Uterus (tissue), 2 donors: Measurements from ENCODE around the gene AAK1.

Experiments
- CTCF ChIP-seq, 4 experiments: fragments of 200-600 bp in 2 of 4; fragments of 450-650 bp in 2 of 4; sonication (generic) in 2 of 4; IDR thresholded peaks; one replicate each; pipeline ENCODE4 v1.5.1; 2016 to 2019; ENCODE audit warnings: antibody characterized with exemption in 4 of 4, mild to moderate bottlenecking in 2 of 4, moderate library complexity in 1 of 4
- POLR2A ChIP-seq, 2 donors: fragments of 450-650 bp; IDR thresholded peaks; one replicate each; pipeline ENCODE4 v1.6.1; 2016; ENCODE audit warnings: antibody characterized with exemption in 2 of 2, mild to moderate bottlenecking in 1 of 2, moderate library complexity in 1 of 2

GRCh38 chr2:69605284-69605683, 38.3 kb downstream of the AAK1 start:
- TF ChIP-seq POLR2A (IDR thresholded peaks at IDR 0.05) (no peak), CTCF (IDR thresholded peaks at IDR 0.05) (no peak)
